Kidney epithelial cell (primary cell): Measurements from ENCODE around the gene NWD2. TPM values are rescaled to one million over a fixed set of nuclear protein-coding genes. Genes with fewer than 3 reads are reported as not detected.

ENCODE experiments used
- DNase-seq: peaks from one replicate; pipeline ENCODE4 v3.0.0-alpha.2; 2010; ENCODE audit warnings: low read depth
- H3K27me3 ChIP-seq: 2 replicates; pipeline ENCODE4 v1.6.0; 2011; ENCODE audit warnings: low read length; ENCODE audit not compliant: control insufficient read depth, insufficient read depth
- H3K36me3 ChIP-seq: 2 replicates; pipeline ENCODE4 v1.5.1; 2011; ENCODE audit warnings: low read length; ENCODE audit not compliant: control insufficient read depth, insufficient read depth
- H3K4me3 ChIP-seq: 2 replicates; pipeline ENCODE4 v1.5.1; 2011; ENCODE audit warnings: low read depth, mild to moderate bottlenecking, control low read depth, low read length
- total RNA-seq: library from RNA; depleted of rRNA; stranded (reverse); fragments of >200 nt; gene quantifications from 2 replicates; pipeline ENCODE4 v1.2.3, GENCODE V29; 2015
- TF ChIP-seq, protein P1 (sequence below): IDR thresholded peaks from 2 replicates; pipeline ENCODE4 v1.5.1; 2011; ENCODE audit warnings: mild to moderate bottlenecking, moderate library complexity, low read length, control low read depth, inconsistent platforms; ENCODE audit not compliant: insufficient read depth, poor library complexity, severe bottlenecking

The NWD2 gene
- total RNA-seq, 1 donor from 2014 or later: 0.04 TPM

GRCh38 chr4:37338972-37339371, 94.4 kb downstream of the NWD2 start:
- Histone ChIP-seq H3K4me3 (no peak overlapping the region), H3K27me3 (no peaks in the 10 kb centered on the region), H3K36me3 (no peaks in the 10 kb centered on the region)
- no peak for DNase-seq
- TF ChIP-seq, protein P1, sequence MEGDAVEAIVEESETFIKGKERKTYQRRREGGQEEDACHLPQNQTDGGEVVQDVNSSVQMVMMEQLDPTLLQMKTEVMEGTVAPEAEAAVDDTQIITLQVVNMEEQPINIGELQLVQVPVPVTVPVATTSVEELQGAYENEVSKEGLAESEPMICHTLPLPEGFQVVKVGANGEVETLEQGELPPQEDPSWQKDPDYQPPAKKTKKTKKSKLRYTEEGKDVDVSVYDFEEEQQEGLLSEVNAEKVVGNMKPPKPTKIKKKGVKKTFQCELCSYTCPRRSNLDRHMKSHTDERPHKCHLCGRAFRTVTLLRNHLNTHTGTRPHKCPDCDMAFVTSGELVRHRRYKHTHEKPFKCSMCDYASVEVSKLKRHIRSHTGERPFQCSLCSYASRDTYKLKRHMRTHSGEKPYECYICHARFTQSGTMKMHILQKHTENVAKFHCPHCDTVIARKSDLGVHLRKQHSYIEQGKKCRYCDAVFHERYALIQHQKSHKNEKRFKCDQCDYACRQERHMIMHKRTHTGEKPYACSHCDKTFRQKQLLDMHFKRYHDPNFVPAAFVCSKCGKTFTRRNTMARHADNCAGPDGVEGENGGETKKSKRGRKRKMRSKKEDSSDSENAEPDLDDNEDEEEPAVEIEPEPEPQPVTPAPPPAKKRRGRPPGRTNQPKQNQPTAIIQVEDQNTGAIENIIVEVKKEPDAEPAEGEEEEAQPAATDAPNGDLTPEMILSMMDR: no peak

GRCh38 chr4:37358748-37359147, 114.2 kb downstream of the NWD2 start:
- Histone ChIP-seq H3K4me3 (no peak overlapping the region), H3K27me3 (no peaks in the 10 kb centered on the region), H3K36me3 (no peaks in the 10 kb centered on the region)
- TF ChIP-seq, protein P1: no peak
- DNase-seq: no peak

- no peaks in the 10 kb centered on the region for H3K36me3 ChIP-seq
- H3K27me3 ChIP-seq: no peaks in the 10 kb centered on the region
- TF ChIP-seq, protein P1: no peak
- DNase-seq: no peak
- no peak overlapping the region for H3K4me3 ChIP-seq
Observed at GRCh38 chr4:37359261-37359660, 114.7 kb downstream of the NWD2 start.

DNA sequence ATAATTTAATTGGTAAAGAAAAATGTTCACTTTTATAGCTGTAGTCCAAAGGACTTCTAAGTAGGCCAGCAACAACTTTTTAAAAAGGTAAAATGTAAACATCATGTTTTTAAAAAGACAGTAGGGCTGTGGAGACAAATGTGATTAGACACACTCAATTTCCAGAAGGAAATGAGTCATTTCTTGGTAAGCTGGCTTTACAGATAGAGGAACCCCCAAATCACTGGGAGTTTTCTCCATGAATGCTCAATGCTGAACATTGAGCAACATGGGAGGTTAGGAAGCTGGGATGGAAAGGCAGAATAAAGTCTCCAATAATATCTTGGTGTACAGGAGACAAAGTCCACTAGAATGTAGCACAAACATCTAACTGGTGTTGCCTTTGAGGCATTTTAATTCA, 121.3 kb downstream of the NWD2 start:
- TF ChIP-seq, protein P1: no peak
- H3K4me3 ChIP-seq: no peak overlapping the region
- H3K27me3 ChIP-seq: no peaks in the 10 kb centered on the region
- H3K36me3 ChIP-seq: no peaks in the 10 kb centered on the region
- no peak for DNase-seq

- Histone ChIP-seq H3K36me3 (no peaks in the 10 kb centered on the region), H3K27me3 (no peaks in the 10 kb centered on the region)
- TF ChIP-seq, protein P1: no peak
Observed at GRCh38 chr4:37367901-37368300, 123.4 kb downstream of the NWD2 start.

GRCh38 chr4:37370052-37370451, 125.5 kb downstream of the NWD2 start:
- TF ChIP-seq, protein P1: no peak
- DNase-seq: no peak
- no peaks in the 10 kb centered on the region for H3K36me3 ChIP-seq

More at GRCh38 chr4:37367901-37368300, 123.4 kb downstream of the NWD2 start:
- no peak for DNase-seq
- H3K4me3 ChIP-seq: no peak overlapping the region

More at GRCh38 chr4:37370052-37370451, 125.5 kb downstream of the NWD2 start:
- Histone ChIP-seq H3K27me3 (no peaks in the 10 kb centered on the region), H3K4me3 (no peak overlapping the region)
